H1 (cell line): Measurements from ENCODE around the gene CDC14B.

Source experiments
- CHD2 ChIP-seq: IDR thresholded peaks from 2 replicates; pipeline ENCODE4 v1.6.1; 2012; ENCODE audit warnings: low read length, improper control_type of control experiment
- EZH2 ChIP-seq: fragments of 200-600 bp; sonication (generic); IDR thresholded peaks from 2 replicates; pipeline ENCODE4 v1.7.1; 2012; ENCODE audit warnings: low read depth, mild to moderate bottlenecking, moderate library complexity, low read length, inconsistent platforms; ENCODE audit not compliant: severe bottlenecking
- GABPA ChIP-seq: IDR thresholded peaks from 2 replicates; pipeline ENCODE4 v1.6.1; 2011; ENCODE audit warnings: mild to moderate bottlenecking, low read length, moderate library complexity, borderline replicate concordance; ENCODE audit not compliant: insufficient read depth
- HDAC2 ChIP-seq, 2 experiments: fragments of 300-600 bp in 1 of 2; sonication (generic) in 1 of 2; IDR thresholded peaks; 2 replicates each; pipeline ENCODE4 v1.6.1; 2011 to 2012; ENCODE audit warnings: low read depth in 2 of 2, low read length in 2 of 2, mild to moderate bottlenecking in 2 of 2, moderate library complexity in 2 of 2, borderline replicate concordance in 1 of 2, inconsistent platforms in 1 of 2
- POLR2A ChIP-seq, 2 experiments: IDR thresholded peaks; 1 replicate in 1 of 2; 2 replicates in 1 of 2; pipeline ENCODE4 v1.6.1; 2011; ENCODE audit warnings: low read depth in 2 of 2, low read length in 2 of 2, mild to moderate bottlenecking in 2 of 2; ENCODE audit errors: control extremely low read depth in 1 of 2
- POLR2AphosphoS5 ChIP-seq: IDR thresholded peaks from 2 replicates; pipeline ENCODE4 v1.6.1; 2011; ENCODE audit warnings: low read depth, low read length
- SIX5 ChIP-seq: IDR thresholded peaks from 2 replicates; pipeline ENCODE4 v1.6.1; 2011; ENCODE audit warnings: mild to moderate bottlenecking, low read depth, low read length
- SUZ12 ChIP-seq: fragments of 200-600 bp; sonication (generic); IDR thresholded peaks from 2 replicates; pipeline ENCODE4 v1.6.1; 2012; ENCODE audit warnings: mild to moderate bottlenecking, inconsistent platforms, low read length, moderate library complexity, mixed read lengths
- TAF7 ChIP-seq: optimal IDR thresholded peaks from 2 replicates; pipeline ENCODE3; 2011; ENCODE audit warnings: low read depth, mild to moderate bottlenecking, inconsistent platforms, low read length, moderate library complexity, borderline replicate concordance

DNA sequence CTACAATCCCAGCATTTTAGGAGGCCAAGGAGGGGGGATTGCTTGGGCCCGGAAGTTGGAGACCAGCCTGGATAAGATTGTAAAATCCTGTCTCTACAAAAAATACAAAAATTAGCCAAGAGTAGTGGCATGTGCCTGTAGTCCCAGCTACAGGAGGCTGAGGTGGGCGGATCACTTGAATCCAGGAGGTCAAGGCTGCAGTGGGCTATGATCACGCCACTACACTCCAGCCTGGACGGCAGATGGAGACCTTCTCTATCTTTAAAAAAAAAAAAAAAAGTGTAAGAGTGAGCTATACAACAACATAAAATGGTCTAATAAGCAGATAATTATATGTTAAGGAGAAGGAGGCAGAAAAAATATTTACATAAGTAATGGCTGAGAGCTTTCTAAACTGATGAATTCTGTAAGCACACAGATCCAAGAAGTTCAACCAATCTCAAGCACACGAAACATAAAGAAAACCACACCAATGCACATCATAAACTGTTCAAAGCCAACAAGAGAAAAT lies 23.0 kb downstream of the CDC14B start:
- no peak for TF ChIP-seq SUZ12
- TF ChIP-seq POLR2A (IDR thresholded peaks at IDR 0.05; ENCODE audit: control extremely low read depth in 1 of 2, low read depth in 2 of 2, low read length in 2 of 2) = no peak
- TF ChIP-seq POLR2AphosphoS5 = no peak
- TF ChIP-seq GABPA = no peak
- TF ChIP-seq EZH2 = no peak
- TF ChIP-seq CHD2 = no peak
- no peak for TF ChIP-seq TAF7
- no peak for TF ChIP-seq SIX5
- TF ChIP-seq HDAC2 (IDR thresholded peaks at IDR 0.05; ENCODE audit: borderline replicate concordance in 1 of 2, low read depth in 2 of 2, low read length in 2 of 2) = no peak
